ENCODE measurements around the gene FBXL7.

GRCh38 chr5:15783734-15784133, 283.8 kb downstream of the FBXL7 start:
- no peak for TF ChIP-seq CEBPB (IDR thresholded peaks at IDR 0.05)
- no peak for TF ChIP-seq REST (IDR thresholded peaks at IDR 0.05; ENCODE audit: low read depth)
- no peak for TF ChIP-seq EGR1 (IDR thresholded peaks at IDR 0.05)
- TF ChIP-seq YY1 (IDR thresholded peaks at IDR 0.05; ENCODE audit: low read depth), result no peak
- no peak for TF ChIP-seq FOXM1 (IDR thresholded peaks at IDR 0.05; ENCODE audit: borderline replicate concordance, low read depth)
- no peak for TF ChIP-seq RAD21 (IDR thresholded peaks at IDR 0.05; ENCODE audit: low read depth)
- no peak for TF ChIP-seq EP300 (IDR thresholded peaks at IDR 0.05; ENCODE audit: borderline replicate concordance)
- TF ChIP-seq MAX (IDR thresholded peaks at IDR 0.05), result no peak

All from Ishikawa (cell line).